Glutamatergic neuron (in vitro differentiated cells): ENCODE measurements around the gene FOXP2. TPM values are rescaled to one million over a fixed set of nuclear protein-coding genes. Genes with fewer than 3 reads are reported as not detected.
"Not testable (repeated sequence)": the region's sequence is repeated elsewhere in the genome, so short reads cannot be mapped to it uniquely, and the experiment has no call there.

Experiments used
- DNase-seq: peaks from one replicate; pipeline ENCODE4 v3.0.0; 2022
- H3K27ac Mint-ChIP-seq: one replicate; pipeline ENCODE4 v1.8.0; 2020; ENCODE audit warnings: mild to moderate bottlenecking, mixed read lengths, inconsistent platforms; ENCODE audit not compliant: unreplicated experiment
- H3K27me3 Mint-ChIP-seq: one replicate; pipeline ENCODE4 v1.8.0; 2020; ENCODE audit warnings: mild to moderate bottlenecking, moderate library complexity, mixed read lengths, inconsistent platforms; ENCODE audit not compliant: unreplicated experiment
- H3K36me3 Mint-ChIP-seq: one replicate; pipeline ENCODE4 v1.8.0; 2020; ENCODE audit warnings: mild to moderate bottlenecking, mixed read lengths, inconsistent platforms; ENCODE audit not compliant: unreplicated experiment
- H3K4me1 Mint-ChIP-seq: one replicate; pipeline ENCODE4 v1.8.0; 2020; ENCODE audit warnings: mild to moderate bottlenecking, low read depth, mixed read lengths, inconsistent platforms; ENCODE audit not compliant: unreplicated experiment
- H3K4me3 Mint-ChIP-seq: one replicate; pipeline ENCODE4 v1.8.0; 2020; ENCODE audit warnings: mild to moderate bottlenecking, mixed read lengths, inconsistent platforms; ENCODE audit not compliant: unreplicated experiment
- H3K9me3 Mint-ChIP-seq: one replicate; pipeline ENCODE4 v1.8.0; 2020; ENCODE audit warnings: mild to moderate bottlenecking, moderate library complexity, mixed read lengths, inconsistent platforms; ENCODE audit not compliant: unreplicated experiment
- total RNA-seq: library from RNA; stranded (reverse); fragmentation: NEBNext Ultra II Directional; extraction: Animal tissue kit (Norgen Biotek cat#: 25700); gene quantifications from one replicate; pipeline ENCODE4 v1.2.1, GENCODE V29; 2021; ENCODE audit not compliant: unreplicated experiment
- TF ChIP-seq, protein P1 (sequence below): fragments of 200-600 bp; sonication (generic); IDR thresholded peaks from one replicate; pipeline ENCODE4 v1.5.0; 2021; ENCODE audit not compliant: partially characterized antibody, unreplicated experiment

The FOXP2 gene
- total RNA-seq, 1 donor from 2014 or later: 72.1 TPM

DNA sequence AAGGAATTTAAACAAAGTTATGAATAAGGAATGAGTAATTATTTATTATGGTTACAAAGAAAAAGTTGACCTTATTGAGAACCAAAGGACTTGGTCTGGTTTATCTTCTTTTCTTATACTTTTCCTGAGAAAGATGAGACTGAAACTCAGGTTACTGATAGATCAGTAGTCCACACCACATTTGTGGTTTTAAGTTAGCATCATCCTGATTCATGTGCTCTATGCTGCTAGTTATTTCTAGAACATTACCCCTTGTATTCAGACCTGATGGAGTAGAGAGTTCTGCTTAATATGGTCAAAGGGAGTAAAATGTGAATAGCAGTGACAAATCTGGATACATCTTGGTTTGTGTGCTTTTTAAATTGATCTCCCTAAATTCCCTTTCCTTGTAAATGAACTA, 63.8 kb downstream of the FOXP2 start:
- Mint-ChIP-seq H3K4me3 (no peak overlapping the region), H3K27ac (no peak overlapping the region), H3K27me3 (no peaks in the 10 kb centered on the region), H3K4me1 (peaks cover 8% of the 10 kb centered on the region), H3K9me3 (no peaks in the 10 kb centered on the region), H3K36me3 (no peaks in the 10 kb centered on the region)
- TF ChIP-seq, protein P1, sequence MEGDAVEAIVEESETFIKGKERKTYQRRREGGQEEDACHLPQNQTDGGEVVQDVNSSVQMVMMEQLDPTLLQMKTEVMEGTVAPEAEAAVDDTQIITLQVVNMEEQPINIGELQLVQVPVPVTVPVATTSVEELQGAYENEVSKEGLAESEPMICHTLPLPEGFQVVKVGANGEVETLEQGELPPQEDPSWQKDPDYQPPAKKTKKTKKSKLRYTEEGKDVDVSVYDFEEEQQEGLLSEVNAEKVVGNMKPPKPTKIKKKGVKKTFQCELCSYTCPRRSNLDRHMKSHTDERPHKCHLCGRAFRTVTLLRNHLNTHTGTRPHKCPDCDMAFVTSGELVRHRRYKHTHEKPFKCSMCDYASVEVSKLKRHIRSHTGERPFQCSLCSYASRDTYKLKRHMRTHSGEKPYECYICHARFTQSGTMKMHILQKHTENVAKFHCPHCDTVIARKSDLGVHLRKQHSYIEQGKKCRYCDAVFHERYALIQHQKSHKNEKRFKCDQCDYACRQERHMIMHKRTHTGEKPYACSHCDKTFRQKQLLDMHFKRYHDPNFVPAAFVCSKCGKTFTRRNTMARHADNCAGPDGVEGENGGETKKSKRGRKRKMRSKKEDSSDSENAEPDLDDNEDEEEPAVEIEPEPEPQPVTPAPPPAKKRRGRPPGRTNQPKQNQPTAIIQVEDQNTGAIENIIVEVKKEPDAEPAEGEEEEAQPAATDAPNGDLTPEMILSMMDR: no peak
- DNase-seq: no peak

DNA sequence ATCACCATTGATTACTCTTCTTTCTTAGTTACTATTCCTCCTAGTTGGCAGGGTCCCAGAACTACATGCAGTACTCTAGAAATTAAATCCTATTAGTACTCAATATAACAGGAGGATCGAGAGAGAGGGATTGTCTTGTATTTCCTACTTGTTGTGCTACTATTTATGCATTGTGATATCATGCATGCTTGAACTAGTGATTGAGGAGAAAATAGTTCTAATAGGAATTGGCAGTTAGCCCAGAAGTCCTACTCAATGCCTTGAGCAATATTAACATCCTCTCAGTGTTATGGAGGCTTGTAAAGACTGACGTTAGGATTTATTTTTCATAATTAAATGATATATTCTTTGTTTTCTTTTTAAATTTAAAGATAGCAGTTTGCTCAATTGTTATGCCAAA, 67.4 kb downstream of the FOXP2 start:
- TF ChIP-seq, protein P1: no peak
- no peak for DNase-seq
- Mint-ChIP-seq H3K4me1 (peaks cover 4% of the 10 kb centered on the region), H3K4me3 (no peak overlapping the region), H3K9me3 (peaks cover 2% of the 10 kb centered on the region), H3K27ac (no peak overlapping the region), H3K36me3 (peaks cover 8% of the 10 kb centered on the region), H3K27me3 (no peaks in the 10 kb centered on the region)

DNA sequence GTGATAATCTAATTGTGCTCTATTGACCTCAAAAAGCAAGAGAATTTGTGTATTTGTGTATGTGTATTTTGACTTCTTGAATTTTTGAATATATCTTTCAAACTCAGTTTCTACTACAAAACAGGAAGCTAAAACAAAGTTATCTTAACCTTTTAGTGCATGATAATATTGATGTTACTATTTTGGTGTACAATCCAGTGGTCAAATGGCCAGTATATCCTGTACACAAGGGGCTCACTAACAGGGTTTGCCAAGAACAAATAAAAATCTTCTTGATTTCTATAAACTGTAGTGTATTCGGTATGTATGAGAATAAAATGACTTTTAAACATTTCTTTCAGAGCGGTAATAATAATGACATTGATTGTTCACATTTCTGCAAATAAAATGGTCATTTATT, 69.6 kb downstream of the FOXP2 start:
- peaks cover 10% of the 10 kb centered on the region for H3K9me3 Mint-ChIP-seq
- TF ChIP-seq, protein P1: no peak
- H3K4me1 Mint-ChIP-seq: peaks cover 2% of the 10 kb centered on the region
- no peak overlapping the region for H3K4me3 Mint-ChIP-seq
- DNase-seq: no peak
- peaks cover 17% of the 10 kb centered on the region for H3K36me3 Mint-ChIP-seq
- no peak overlapping the region for H3K27ac Mint-ChIP-seq
- H3K27me3 Mint-ChIP-seq: peaks cover 3% of the 10 kb centered on the region

DNA sequence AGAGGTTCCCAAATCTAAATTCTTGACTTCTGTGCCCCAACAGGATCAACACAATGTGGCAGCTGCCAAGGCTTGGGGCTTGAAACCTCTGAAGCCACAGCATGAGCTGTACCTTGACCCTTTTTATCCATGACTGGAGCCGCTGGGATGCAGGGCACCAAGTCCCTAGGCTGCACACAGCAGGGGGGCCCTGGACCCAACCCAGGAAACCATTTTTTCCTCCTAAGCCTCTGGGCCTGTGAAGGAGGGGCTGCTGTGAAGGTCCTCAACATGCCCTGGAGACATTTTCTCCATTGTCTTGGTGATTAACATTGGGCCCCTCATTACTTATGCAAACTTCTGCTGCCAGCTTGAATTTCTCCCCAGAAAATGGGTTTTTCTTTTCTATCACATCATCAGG, 72.6 kb downstream of the FOXP2 start:
- TF ChIP-seq, protein P1: no peak
- Mint-ChIP-seq H3K27me3 (peaks cover 5% of the 10 kb centered on the region), H3K27ac (no peak overlapping the region), H3K4me1 (peaks cover 2% of the 10 kb centered on the region), H3K36me3 (peaks cover 23% of the 10 kb centered on the region), H3K9me3 (peaks cover 10% of the 10 kb centered on the region), H3K4me3 (no peak overlapping the region)
- no peak for DNase-seq

DNA sequence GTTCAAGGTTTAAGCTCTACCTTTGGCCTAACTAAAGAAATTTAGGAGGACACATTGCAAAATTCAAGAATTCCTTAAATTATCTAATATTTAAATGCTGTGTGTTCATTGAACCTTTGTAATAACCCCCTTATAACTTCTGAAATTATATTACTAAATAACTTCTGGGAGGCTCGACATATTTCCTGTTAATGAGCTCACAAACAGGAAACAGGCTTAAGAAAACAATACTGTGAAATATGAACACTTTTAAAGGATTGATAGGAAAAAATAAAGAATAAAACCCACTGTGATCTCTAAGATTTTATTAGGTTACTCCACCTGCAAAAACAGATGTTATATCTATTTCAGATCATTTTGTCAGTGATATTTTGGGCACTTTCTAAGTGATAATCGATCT, 74.1 kb downstream of the FOXP2 start:
- TF ChIP-seq, protein P1: no peak
- peaks cover 12% of the 10 kb centered on the region for H3K9me3 Mint-ChIP-seq
- H3K4me1 Mint-ChIP-seq: peaks cover 16% of the 10 kb centered on the region
- DNase-seq: no peak
- no peak overlapping the region for H3K4me3 Mint-ChIP-seq
- H3K36me3 Mint-ChIP-seq: peaks cover 23% of the 10 kb centered on the region
- no peak overlapping the region for H3K27ac Mint-ChIP-seq
- peaks cover 5% of the 10 kb centered on the region for H3K27me3 Mint-ChIP-seq

DNA sequence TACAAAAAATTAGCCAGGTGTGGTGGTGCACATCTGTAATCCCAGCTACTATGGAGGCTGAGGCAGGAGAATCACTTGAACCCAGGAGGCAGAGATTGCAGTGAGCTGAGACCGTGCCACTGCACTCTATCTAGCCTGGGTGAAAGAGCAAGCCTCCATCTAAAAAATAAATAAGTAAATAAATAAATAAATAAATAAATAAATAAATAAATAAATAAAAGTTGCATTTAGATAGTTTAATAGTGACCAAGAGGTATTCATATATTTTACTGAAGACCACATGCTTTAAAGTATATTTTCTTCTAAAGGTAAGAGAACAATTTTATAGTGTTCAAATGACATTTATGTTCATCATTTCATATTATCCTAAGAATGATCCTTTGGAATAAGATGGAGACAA, 82.9 kb downstream of the FOXP2 start:
- peaks cover 13% of the 10 kb centered on the region for H3K4me1 Mint-ChIP-seq
- not testable (repeated sequence) for H3K27ac Mint-ChIP-seq, H3K27me3 Mint-ChIP-seq, H3K36me3 Mint-ChIP-seq, DNase-seq, H3K4me3 Mint-ChIP-seq, H3K9me3 Mint-ChIP-seq
